ENCODE results near the gene GPATCH1. TPM values are rescaled to one million over a fixed set of nuclear protein-coding genes. Genes with fewer than 3 reads are reported as not detected.

Gene GPATCH1
- total RNA-seq, 3 donors from 2014 or later (not counting 1 experiment from before 2014, with no cell fraction given), result 9.1 to 15.0 (median 12.7) TPM

- H3K27me3 ChIP-seq (ENCODE audit: control insufficient read depth, insufficient read depth, low read length), result no peaks in the 10 kb centered on the region
- ATAC-seq (no peak), DNase-seq (no peak)
- H3K36me3 Mint-ChIP-seq, result peaks cover 29% of the 10 kb centered on the region
- peaks cover 40% of the 10 kb centered on the region for H3K36me3 ChIP-seq (ENCODE audit: control insufficient read depth, insufficient read depth, low read length)
- H3K4me3 Mint-ChIP-seq, result no peak overlapping the region
- H3K4me1 ChIP-seq (ENCODE audit: control insufficient read depth, insufficient read depth, low read length), result no peaks in the 10 kb centered on the region
- H3K4me1 Mint-ChIP-seq, result peaks cover 0 to 7% of the 10 kb centered on the region in 2 donors
- H3K27ac ChIP-seq (ENCODE audit: low read length), result no peak overlapping the region
- H3K9me3 Mint-ChIP-seq, result no peaks in the 10 kb centered on the region
- H3K9me3 ChIP-seq (ENCODE audit: control insufficient read depth, insufficient read depth, low read length), result no peaks in the 10 kb centered on the region
- 98% methylated on average over 8 of the region's 10 CpGs for WGBS (ENCODE audit: insufficient coverage)
- no peaks in the 10 kb centered on the region for H3K27me3 Mint-ChIP-seq (ENCODE audit: low read depth in 2 of 2)
- H3K27ac Mint-ChIP-seq, result no peak overlapping the region
- intact Hi-C loops (cut with micrococcal nuclease), result no loop called here
- no peak for TF ChIP-seq CTCF (IDR thresholded peaks at IDR 0.05)
- no peak overlapping the region for H3K4me3 ChIP-seq (ENCODE audit: low read length)
These were observed 20.1 kb downstream of the GPATCH1 start for GRCh38 chr19:33100894-33101644.

GRCh38 chr19:33102893-33103292, 21.9 kb downstream of the GPATCH1 start:
- ATAC-seq (no peak), DNase-seq (no peak)
- 87% methylated on average over 6 of the region's 6 CpGs for WGBS (ENCODE audit: insufficient coverage)
- no peak for TF ChIP-seq CTCF (IDR thresholded peaks at IDR 0.05)
- Histone ChIP-seq H3K9me3 (ENCODE audit: control insufficient read depth, insufficient read depth, low read length) (no peaks in the 10 kb centered on the region), H3K27ac (ENCODE audit: low read length) (no peak overlapping the region), H3K36me3 (ENCODE audit: control insufficient read depth, insufficient read depth, low read length) (peaks cover 45% of the 10 kb centered on the region), H3K4me1 (ENCODE audit: control insufficient read depth, insufficient read depth, low read length) (no peaks in the 10 kb centered on the region), H3K27me3 (ENCODE audit: control insufficient read depth, insufficient read depth, low read length) (no peaks in the 10 kb centered on the region), H3K4me3 (ENCODE audit: low read length) (no peak overlapping the region)
- intact Hi-C loops (cut with micrococcal nuclease), result no loop called here
- no peaks in the 10 kb centered on the region for H3K27me3 Mint-ChIP-seq (ENCODE audit: low read depth in 2 of 2)
- H3K36me3 Mint-ChIP-seq, result peaks cover 17% of the 10 kb centered on the region
- peaks cover 0 to under 1% of the 10 kb centered on the region in 2 donors for H3K4me1 Mint-ChIP-seq
- no peak overlapping the region for H3K4me3 Mint-ChIP-seq
- no peak overlapping the region for H3K27ac Mint-ChIP-seq
- no peaks in the 10 kb centered on the region for H3K9me3 Mint-ChIP-seq

GRCh38 chr19:33108161-33108560, 27.2 kb downstream of the GPATCH1 start:
- Histone ChIP-seq H3K9me3 (ENCODE audit: control insufficient read depth, insufficient read depth, low read length) (no peaks in the 10 kb centered on the region), H3K36me3 (ENCODE audit: control insufficient read depth, insufficient read depth, low read length) (peaks cover 51% of the 10 kb centered on the region), H3K4me1 (ENCODE audit: control insufficient read depth, insufficient read depth, low read length) (no peaks in the 10 kb centered on the region), H3K27me3 (ENCODE audit: control insufficient read depth, insufficient read depth, low read length) (no peaks in the 10 kb centered on the region), H3K27ac (ENCODE audit: low read length) (no peak overlapping the region), H3K4me3 (ENCODE audit: low read length) (no peak overlapping the region)
- Mint-ChIP-seq H3K9me3 (no peaks in the 10 kb centered on the region), H3K27ac (no peak overlapping the region), H3K4me3 (no peak overlapping the region), H3K27me3 (ENCODE audit: low read depth in 2 of 2) (no peaks in the 10 kb centered on the region), H3K36me3 (peaks cover 11% of the 10 kb centered on the region), H3K4me1 (no peaks in the 10 kb centered on the region)
- DNase-seq (no peak), ATAC-seq (no peak)
- no peak for TF ChIP-seq CTCF (IDR thresholded peaks at IDR 0.05)
- intact Hi-C loops (cut with micrococcal nuclease), result no loop called here
- WGBS (ENCODE audit: insufficient coverage), result 93% methylated on average over 10 of the region's 10 CpGs

All from natural killer cell (primary cell).